Heart left ventricle (tissue), 16 donors: ENCODE measurements around the gene ECEL1. TPM values are rescaled to one million over a fixed set of nuclear protein-coding genes. Genes with fewer than 3 reads are reported as not detected.

Experiments
- ATAC-seq, 4 donors: fragments of 200-7000 bp; cut with Tn5 transposase; one replicate each; pipeline ENCODE4 v1.9.1; 2020 to 2022; ENCODE audit warnings: moderate library complexity in 4 of 4, mild to moderate bottlenecking in 3 of 4, moderate number of reproducible peaks in 1 of 4
- DNase-seq, 5 donors: peaks; one replicate each; pipeline ENCODE4 v3.0.0-alpha.2; 2020
- H3K27ac ChIP-seq, 12 donors: fragments of 200-600 bp; sonication (generic) in 4 of 12; one replicate each; pipeline versions ENCODE4 v1.5.0 to v1.8.0; 2016 to 2022; ENCODE audit warnings: mild to moderate bottlenecking in 2 of 12
- H3K27me3 ChIP-seq, 9 donors: fragments of 200-600 bp; sonication (generic) in 2 of 9; one replicate each; pipeline versions ENCODE4 v1.5.1 to v1.8.0; 2016 to 2022; ENCODE audit warnings: mild to moderate bottlenecking in 3 of 9
- H3K36me3 ChIP-seq, 9 donors: fragments of 200-600 bp; sonication (generic) in 2 of 9; one replicate each; pipeline versions ENCODE4 v1.5.0 to v1.8.0; 2018 to 2022; ENCODE audit warnings: mild to moderate bottlenecking in 2 of 9
- H3K4me1 ChIP-seq, 12 donors: fragments of 200-600 bp; sonication (generic) in 4 of 12; one replicate each; pipeline versions ENCODE4 v1.5.0 to v1.8.0; 2016 to 2022; ENCODE audit warnings: mild to moderate bottlenecking in 3 of 12
- H3K4me3 ChIP-seq, 12 donors: fragments of 200-600 bp; sonication (generic) in 4 of 12; one replicate each; pipeline versions ENCODE4 v1.5.0 to v1.8.0; 2017 to 2022; ENCODE audit warnings: mild to moderate bottlenecking in 9 of 12, moderate library complexity in 4 of 12
- H3K9me3 ChIP-seq, 12 donors: fragments of 200-600 bp; sonication (generic) in 4 of 12; one replicate each; pipeline versions ENCODE4 v1.5.0 to v1.8.0; 2016 to 2022; ENCODE audit warnings: mild to moderate bottlenecking in 1 of 12
- POLR2A ChIP-seq, 2 donors: fragments of 450-650 bp; IDR thresholded peaks; one replicate each; pipeline ENCODE4 v1.6.1; 2017; ENCODE audit warnings: antibody characterized with exemption in 2 of 2, mild to moderate bottlenecking in 2 of 2, moderate library complexity in 2 of 2
- WGBS, 4 donors: extraction: QIAGEN DNeasy Blood & Tissue Kit in 2 of 4; methylation state at CpG; one replicate each; pipeline versions ENCODE4 v1.1.5 to v1.1.7; 2013 to 2018; 5-methylcytosine and 5-hydroxymethylcytosine counted together
- intact Hi-C, 10 donors: fragments of 100-400 bp; cut with DNase I; formaldehyde crosslinking; loops; one replicate each; pipeline versions ENCODE4 v1.11.1 to v1.14.2; 2022
- polyA plus RNA-seq, 2 donors: library from polyadenylated mRNA; stranded (reverse); fragments of 200-250 nt; gene quantifications; one replicate each; pipeline ENCODE4 v1.2.3, GENCODE V29; 2013
- total RNA-seq, 9 donors: library from RNA; depleted of rRNA in 2 of 9; stranded (reverse); fragments of >200 nt in 2 of 9; fragmentation: NEBNext Ultra II Directional in 3 of 9; extraction: Animal tissue kit (Norgen Biotek cat#: 25700) in 3 of 9; gene quantifications; one replicate each; pipeline versions ENCODE4 v1.1.0 to v1.2.4, GENCODE V29; 2016 to 2023
- TF ChIP-seq, protein P1 (sequence below), 12 donors: fragments of 200-600 bp; sonication (generic) in 4 of 12; IDR thresholded peaks; one replicate each; pipeline versions ENCODE4 v1.5.0 to v1.8.0; 2018 to 2022; ENCODE audit warnings: antibody characterized with exemption in 12 of 12, mild to moderate bottlenecking in 5 of 12
- donor health status: ischemic (EF 13 %, LVEDD 7.1; RV severe dilation, severe dysfunction).
- donor health status: healthy with polysubstance abuse.
- donor health status: DM: no; HTN: yes; CAD: no.
- donor health status: DM: no; HTN: no; CAD: no.
- donor health status: ischemic (EF 25% LVEDD 6.9; RV normal size, moderate dysfunction).
- donor health status: ischemic (EF 25% LVEDD 5.7; RV mildly dilated, moderate dysfunction).
- donor health status: healthy.
- donor health status: DM: yes; HTN: yes; CAD: no.
- donor health status: ischemic (EF 35%, LVEDD 5.7; RV mildly dilated, moderate dysfunction).
- donor health status: nonischemic (EF 11% LVEDD 7.7; RV severe dilation, severe dysfunction).
- donor health status: DM: yes; HTN: yes; CAD: no.
- donor health status: PGD.
- donor health status: ischemic (EF 29% LVEDD 5.4; RV normal size, mild dysfunction).
- donor health status: nonischemic (EF 23%, LVEDD 6.1; RV moderate dilation, normal function).

The ECEL1 gene
- total and polyA plus RNA-seq, 11 donors: 0.20 to 1.4 (median 0.32) TPM; not detected in 3

DNA sequence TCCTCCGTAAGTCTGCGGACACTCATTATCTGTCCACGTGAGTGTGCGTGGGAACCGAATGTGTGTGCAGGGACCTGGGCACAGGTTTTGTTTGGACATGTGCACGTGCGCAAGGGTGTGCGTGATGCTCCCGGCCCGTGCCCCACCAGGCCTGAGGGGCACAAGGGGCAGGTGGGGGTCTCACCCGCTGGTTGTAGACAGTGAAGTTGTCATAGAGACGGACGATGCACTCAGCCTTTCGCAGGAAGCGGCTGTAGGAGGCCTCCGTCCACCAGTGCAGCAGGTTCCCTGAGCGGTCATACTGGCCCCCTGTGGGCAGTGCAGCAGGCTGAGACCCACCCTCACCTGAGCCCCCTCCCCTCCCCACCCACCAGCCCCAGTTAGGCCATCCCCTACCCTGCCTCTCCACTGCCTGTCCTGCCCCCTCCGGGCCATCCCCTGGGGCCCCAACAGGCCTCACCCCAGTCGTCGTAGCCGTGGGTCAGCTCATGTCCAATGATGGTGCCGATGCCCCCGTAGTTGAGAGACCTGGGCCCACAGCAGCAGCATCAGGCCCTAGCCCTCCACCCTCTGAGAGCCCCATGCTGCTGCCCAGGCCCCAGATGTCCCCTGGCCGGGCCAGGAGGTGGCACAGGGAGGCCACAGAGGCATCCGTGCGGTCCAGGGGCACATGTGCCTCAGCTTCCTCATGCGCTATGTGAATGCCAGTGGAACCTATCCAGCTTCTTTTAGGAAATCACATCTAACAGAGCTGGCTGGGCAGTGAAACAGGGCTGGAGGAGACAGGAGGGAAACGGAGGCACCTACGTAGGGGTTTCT lies 6.1 kb downstream of the ECEL1 start:
- Histone ChIP-seq H3K4me3 (no peak overlapping the region), H3K4me1 (peaks cover 0 to 17% (median 0%) of the 10 kb centered on the region in 12 donors), H3K9me3 (no peaks in the 10 kb centered on the region), H3K36me3 (no peaks in the 10 kb centered on the region), H3K27ac (no peak overlapping the region), H3K27me3 (peaks cover 17 to 75% (median 29%) of the 10 kb centered on the region in 9 donors)
- 88 to 92% (median 90%) methylated on average over 25 to 29 of the region's 29 CpGs for WGBS, 4 donors
- TF ChIP-seq POLR2A (IDR thresholded peaks at IDR 0.05): no peak
- TF ChIP-seq, protein P1, sequence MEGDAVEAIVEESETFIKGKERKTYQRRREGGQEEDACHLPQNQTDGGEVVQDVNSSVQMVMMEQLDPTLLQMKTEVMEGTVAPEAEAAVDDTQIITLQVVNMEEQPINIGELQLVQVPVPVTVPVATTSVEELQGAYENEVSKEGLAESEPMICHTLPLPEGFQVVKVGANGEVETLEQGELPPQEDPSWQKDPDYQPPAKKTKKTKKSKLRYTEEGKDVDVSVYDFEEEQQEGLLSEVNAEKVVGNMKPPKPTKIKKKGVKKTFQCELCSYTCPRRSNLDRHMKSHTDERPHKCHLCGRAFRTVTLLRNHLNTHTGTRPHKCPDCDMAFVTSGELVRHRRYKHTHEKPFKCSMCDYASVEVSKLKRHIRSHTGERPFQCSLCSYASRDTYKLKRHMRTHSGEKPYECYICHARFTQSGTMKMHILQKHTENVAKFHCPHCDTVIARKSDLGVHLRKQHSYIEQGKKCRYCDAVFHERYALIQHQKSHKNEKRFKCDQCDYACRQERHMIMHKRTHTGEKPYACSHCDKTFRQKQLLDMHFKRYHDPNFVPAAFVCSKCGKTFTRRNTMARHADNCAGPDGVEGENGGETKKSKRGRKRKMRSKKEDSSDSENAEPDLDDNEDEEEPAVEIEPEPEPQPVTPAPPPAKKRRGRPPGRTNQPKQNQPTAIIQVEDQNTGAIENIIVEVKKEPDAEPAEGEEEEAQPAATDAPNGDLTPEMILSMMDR (IDR thresholded peaks at IDR 0.05): no peak
- ATAC-seq (no peak), DNase-seq (peak in 1 of 5 donors; percentile 18)
- intact Hi-C loops: no loop called here

DNA sequence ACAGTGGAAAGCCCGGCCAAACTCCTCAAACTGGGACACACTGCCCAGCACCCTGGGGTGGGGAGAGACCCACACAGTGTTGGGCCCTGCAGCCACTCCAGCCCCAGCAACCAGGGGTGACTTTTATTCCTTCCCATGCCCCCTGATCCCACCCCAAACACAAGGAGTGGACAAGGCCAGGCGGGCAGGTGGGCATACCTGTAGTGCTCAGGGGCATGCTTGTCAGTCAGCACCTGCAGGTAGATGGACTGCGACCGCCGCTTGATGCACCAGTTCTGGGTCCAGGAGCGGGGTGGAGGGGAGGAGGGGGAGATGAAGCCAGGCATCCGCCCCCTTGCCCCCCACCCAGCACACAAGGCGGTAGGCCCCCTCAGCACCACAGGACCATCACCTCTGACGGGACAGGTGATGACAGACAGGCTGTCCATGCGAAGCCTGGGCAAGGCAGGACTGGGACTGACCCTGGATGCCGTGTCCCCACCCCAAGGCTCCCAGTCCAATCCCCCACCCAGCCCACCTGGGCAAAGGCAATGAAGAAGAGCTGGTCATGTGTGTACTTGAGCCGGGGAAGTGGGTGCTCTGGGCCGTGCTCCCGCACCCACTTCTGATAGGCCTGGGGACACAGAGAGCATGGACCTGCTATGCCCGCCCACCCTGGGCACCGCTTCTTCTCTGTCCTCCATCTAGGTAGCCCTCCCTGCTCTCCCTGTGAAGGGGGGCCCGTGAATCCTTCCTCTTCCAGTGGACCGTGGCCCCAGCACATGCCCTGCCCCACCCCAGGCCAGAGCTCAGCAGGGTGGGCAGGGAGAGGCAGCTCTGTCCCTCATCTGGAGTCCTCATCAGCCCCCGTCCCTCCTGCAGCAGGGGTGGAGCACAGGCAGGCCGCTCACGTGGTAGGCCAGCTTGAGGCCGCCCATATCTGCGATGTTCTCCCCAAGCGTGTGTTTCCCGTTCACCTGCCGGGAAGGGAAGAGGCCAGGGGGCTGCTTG lies 7.1 kb downstream of the ECEL1 start:
- H3K4me1 ChIP-seq: peaks cover 0 to 6% (median 0%) of the 10 kb centered on the region in 12 donors
- peak in 2 of 5 donors; percentile 10 to 12 for DNase-seq

DNA sequence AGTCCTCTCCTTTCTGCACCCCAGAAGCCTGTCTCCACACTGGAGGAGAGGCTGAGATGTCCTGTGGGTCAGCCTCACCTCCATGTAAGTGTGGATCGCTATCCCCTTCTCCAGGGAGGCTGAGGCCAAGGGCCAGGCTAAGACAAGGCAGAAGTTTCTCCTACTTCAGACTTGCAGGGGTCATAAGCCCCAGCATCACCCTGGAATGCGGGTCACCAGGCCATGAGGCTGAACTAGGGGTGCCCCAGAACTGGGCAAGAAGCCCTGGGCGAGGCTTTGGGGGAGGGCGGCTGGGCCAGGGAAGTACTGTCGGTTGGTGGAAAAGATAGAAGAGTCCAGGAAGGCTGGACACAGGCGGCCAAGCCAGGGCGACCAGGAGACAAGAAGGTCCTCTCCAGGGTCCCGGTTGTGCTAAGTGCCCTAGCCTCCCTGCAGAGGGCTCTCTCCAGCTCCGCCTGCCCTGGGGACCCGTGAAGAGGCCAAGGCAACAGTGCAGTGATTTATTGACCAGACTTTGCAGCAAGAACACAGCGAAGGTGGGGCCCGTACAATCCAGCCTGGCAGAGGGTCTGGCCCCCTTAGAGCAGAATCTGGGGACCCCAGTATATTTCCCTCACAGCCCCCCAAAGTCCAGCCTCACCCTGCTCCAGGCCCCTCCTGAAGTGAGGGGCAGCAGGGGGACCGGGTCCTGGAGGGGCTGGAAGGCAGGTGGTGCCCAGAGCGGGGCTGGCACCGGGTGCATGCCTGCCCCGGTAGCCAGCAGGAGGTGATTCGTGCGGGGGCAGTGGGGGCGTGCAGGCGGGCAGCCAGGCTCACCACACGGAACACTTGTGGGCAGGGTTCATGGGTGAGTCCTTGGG lies 8.1 kb downstream of the ECEL1 start:
- peaks cover 4 to 64% (median 10%) of the 10 kb centered on the region in 9 donors for H3K27me3 ChIP-seq
- WGBS, 4 donors: 76 to 83% (median 78%) methylated on average over 14 to 21 of the region's 21 CpGs
- ATAC-seq: no peak
- H3K4me1 ChIP-seq: no peaks in the 10 kb centered on the region
- TF ChIP-seq, protein P1 (IDR thresholded peaks at IDR 0.05): no peak
- TF ChIP-seq POLR2A (IDR thresholded peaks at IDR 0.05): no peak
- DNase-seq: peak in 2 of 5 donors; percentile 20 to 23
- intact Hi-C loops: no loop called here
- no peak overlapping the region for H3K27ac ChIP-seq
- no peaks in the 10 kb centered on the region for H3K9me3 ChIP-seq
- H3K36me3 ChIP-seq: no peaks in the 10 kb centered on the region
- H3K4me3 ChIP-seq: no peak overlapping the region

More for the DNA sequence above, 7.1 kb downstream of the ECEL1 start:
- no peak for ATAC-seq
- H3K36me3 ChIP-seq: no peaks in the 10 kb centered on the region
- no peaks in the 10 kb centered on the region for H3K9me3 ChIP-seq
- 81 to 90% (median 83%) methylated on average over 21 to 26 of the region's 26 CpGs for WGBS, 4 donors
- intact Hi-C loops: no loop called here
- peaks cover 7 to 64% (median 19%) of the 10 kb centered on the region in 9 donors for H3K27me3 ChIP-seq
- no peak overlapping the region for H3K4me3 ChIP-seq
- no peak overlapping the region for H3K27ac ChIP-seq
- TF ChIP-seq, protein P1 (IDR thresholded peaks at IDR 0.05): no peak
- no peak for TF ChIP-seq POLR2A (IDR thresholded peaks at IDR 0.05)
